HG02973 (cell line): ENCODE measurements around the gene CCR5AS.
"Not testable (repeated sequence)": the region's sequence is repeated elsewhere in the genome, so short reads cannot be mapped to it uniquely, and the experiment has no call there.

Experiments
- ATAC-seq: cut with Tn5 transposase; IDR thresholded peaks from one replicate; pipeline ENCODE4 v1.9.1; 2021; ENCODE audit warnings: moderate library complexity; ENCODE audit not compliant: unreplicated experiment

The CCR5AS gene

GRCh38 chr3:46359733-46360493, 47.0 kb downstream of the CCR5AS start:
- peak; percentile 62 for ATAC-seq

GRCh38 chr3:46358466-46358865, 48.4 kb downstream of the CCR5AS start:
- ATAC-seq = no peak

- no peak for ATAC-seq
These were observed 50.0 kb downstream of the CCR5AS start for GRCh38 chr3:46356909-46357308.

- ATAC-seq = no peak
These were observed 50.6 kb downstream of the CCR5AS start for GRCh38 chr3:46356276-46356675.

- ATAC-seq = no peak
These were observed 51.9 kb downstream of the CCR5AS start for GRCh38 chr3:46354984-46355383.

GRCh38 chr3:46354478-46354877, 52.4 kb downstream of the CCR5AS start:
- no peak for ATAC-seq

GRCh38 chr3:46353647-46354410, 53.0 kb downstream of the CCR5AS start, which contains the start of gene CCR2:
Gene CCR2 (plus strand): TSS chr3:46354111. CDS start chr3:46357528, 3,417 bp downstream.
- no peak for ATAC-seq

- no peak for ATAC-seq
These were observed 53.8 kb downstream of the CCR5AS start for GRCh38 chr3:46353090-46353489.

GRCh38 chr3:46351646-46352045, 55.2 kb downstream of the CCR5AS start:
- no peak for ATAC-seq

GRCh38 chr3:46350262-46350565, 56.7 kb downstream of the CCR5AS start:
- no peak for ATAC-seq

GRCh38 chr3:46349484-46350261, 57.2 kb downstream of the CCR5AS start:
- peak; percentile 63 for ATAC-seq

GRCh38 chr3:46348823-46349482, 57.9 kb downstream of the CCR5AS start:
- ATAC-seq = no peak

- ATAC-seq = no peak
These were observed 62.4 kb downstream of the CCR5AS start for GRCh38 chr3:46344476-46344875.

- no peak for ATAC-seq
These were observed 68.0 kb downstream of the CCR5AS start for GRCh38 chr3:46338840-46339239.

- ATAC-seq = no peak
These were observed 69.0 kb downstream of the CCR5AS start for GRCh38 chr3:46337911-46338310.

- no peak for ATAC-seq
These were observed 71.3 kb downstream of the CCR5AS start for GRCh38 chr3:46335541-46335940.

GRCh38 chr3:46334741-46335478, 72.0 kb downstream of the CCR5AS start:
- ATAC-seq = no peak

GRCh38 chr3:46330676-46331075, 76.2 kb downstream of the CCR5AS start:
- not testable (repeated sequence) for ATAC-seq

- ATAC-seq = no peak
These were observed 81.1 kb downstream of the CCR5AS start for GRCh38 chr3:46325645-46326300.

- no peak for ATAC-seq
These were observed 82.8 kb downstream of the CCR5AS start for GRCh38 chr3:46324036-46324435.
